Thyroid gland (tissue), 4 donors: Measurements from ENCODE around the gene PLIN3. TPM values are rescaled to one million over a fixed set of nuclear protein-coding genes. Genes with fewer than 3 reads are reported as not detected.

ENCODE experiments used
- DNase-seq, 2 donors: peaks; one replicate each; pipeline ENCODE4 v3.0.0-alpha.2; 2019
- H3K27ac ChIP-seq, 3 donors: fragments of 200-600 bp; sonication (generic); 1 replicate in 2 of 3; 2 replicates in 1 of 3; pipeline ENCODE4 v1.5.1; 2016 to 2019; ENCODE audit warnings: mild to moderate bottlenecking in 1 of 3, moderate library complexity in 1 of 3
- H3K27me3 ChIP-seq: fragments of 200-600 bp; sonication (generic); one replicate; pipeline ENCODE4 v1.5.1; 2019
- H3K36me3 ChIP-seq, 2 donors: fragments of 200-600 bp; sonication (generic); one replicate each; pipeline ENCODE4 v1.5.1; 2016 to 2019
- H3K4me1 ChIP-seq, 2 donors: fragments of 200-600 bp; sonication (generic); one replicate each; pipeline ENCODE4 v1.5.1; 2017 to 2019
- H3K4me3 ChIP-seq, 3 donors: fragments of 200-600 bp; sonication (generic); replicated peaks in 1 of 3; 1 replicate in 2 of 3; 2 replicates in 1 of 3; pipeline ENCODE4 v1.5.1; 2016; ENCODE audit warnings: mild to moderate bottlenecking in 1 of 3
- H3K9me3 ChIP-seq: fragments of 200-600 bp; sonication (generic); one replicate; pipeline ENCODE4 v1.5.1; 2017
- POLR2A ChIP-seq, 2 donors: fragments of 450-650 bp; IDR thresholded peaks; one replicate each; pipeline ENCODE4 v1.6.1; 2017; ENCODE audit warnings: antibody characterized with exemption in 2 of 2, mild to moderate bottlenecking in 2 of 2, moderate library complexity in 1 of 2
- WGBS, 2 donors: methylation state at CpG; one replicate each; pipeline ENCODE4 v1.1.5; 2017; 5-methylcytosine and 5-hydroxymethylcytosine counted together
- intact Hi-C: fragments of 100-400 bp; cut with DNase I; formaldehyde crosslinking; loops from one replicate; pipeline ENCODE4 v1.15.1; 2023
- total RNA-seq, 4 donors: library from RNA; depleted of rRNA; stranded (reverse); fragments of >200 nt; gene quantifications; one replicate each; pipeline ENCODE4 v1.2.3, GENCODE V29; 2016
- TF ChIP-seq, protein P1 (sequence below), 6 experiments: fragments of 200-600 bp in 3 of 6; fragments of 450-650 bp in 3 of 6; sonication (generic) in 3 of 6; IDR thresholded peaks; one replicate each; pipeline ENCODE4 v1.5.1; 2016 to 2019; ENCODE audit warnings: antibody characterized with exemption in 6 of 6, mild to moderate bottlenecking in 2 of 6, inconsistent platforms in 1 of 6, moderate library complexity in 1 of 6

PLIN3 gene
- total RNA-seq: 10 to 100 TPM; 24.4 to 41.3 (median 38.0) TPM

DNA sequence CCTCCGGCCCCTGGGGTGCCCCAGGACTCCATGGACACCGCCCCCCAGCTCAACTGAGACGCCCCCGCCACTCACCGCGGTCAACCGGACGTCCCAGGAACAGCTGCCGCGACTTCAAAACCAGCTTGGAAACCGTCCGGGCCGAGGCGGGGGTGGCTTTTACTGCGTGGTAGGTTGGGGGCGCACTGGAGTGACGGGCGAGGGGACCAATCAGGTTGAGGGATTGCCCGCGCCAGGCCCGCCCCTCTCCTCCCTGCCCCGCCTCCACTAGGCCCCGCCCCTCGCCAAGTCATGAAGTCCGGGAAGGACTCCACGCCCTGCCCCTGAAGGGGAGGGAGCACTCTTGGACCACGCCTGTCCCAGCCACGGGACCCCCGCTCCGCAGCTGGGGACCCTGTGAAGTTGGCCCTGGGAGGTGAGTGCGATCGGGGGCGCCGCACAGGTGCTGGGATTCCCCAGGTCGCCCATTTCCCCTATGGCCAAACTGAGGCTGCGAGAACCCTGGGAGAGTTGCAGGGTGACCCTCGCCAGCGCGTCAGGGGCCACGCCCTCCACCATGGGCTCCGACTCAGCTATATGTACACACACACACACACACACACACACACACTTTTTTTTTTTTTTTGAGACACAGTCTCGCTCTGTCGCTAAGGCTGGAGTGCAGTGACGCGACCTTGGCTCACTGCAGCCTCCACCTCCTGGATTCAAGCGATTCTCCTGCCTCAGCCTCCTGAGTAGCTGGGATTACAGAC is at the start of gene PLIN3:
TSS of gene PLIN3 (minus strand) at position 134 of the 752 bp plus-strand sequence. CDS start 6,273 bp downstream, outside the sequence.
- Histone ChIP-seq H3K9me3 (no peaks in the 10 kb centered on the region), H3K27ac (peak within 1 kb of the TSS; percentile 50 to 86 (median 66)), H3K36me3 (no peaks in the 10 kb centered on the region), H3K4me1 (peaks cover 10 to 11% of the 10 kb centered on the region in 2 donors), H3K4me3 (peak within 1 kb of the TSS; percentile 55 to 75 (median 67)), H3K27me3 (no peaks in the 10 kb centered on the region)
- TF ChIP-seq POLR2A (IDR thresholded peaks at IDR 0.05): peak in 1 of 2 donors; percentile 68
- TF ChIP-seq, protein P1, sequence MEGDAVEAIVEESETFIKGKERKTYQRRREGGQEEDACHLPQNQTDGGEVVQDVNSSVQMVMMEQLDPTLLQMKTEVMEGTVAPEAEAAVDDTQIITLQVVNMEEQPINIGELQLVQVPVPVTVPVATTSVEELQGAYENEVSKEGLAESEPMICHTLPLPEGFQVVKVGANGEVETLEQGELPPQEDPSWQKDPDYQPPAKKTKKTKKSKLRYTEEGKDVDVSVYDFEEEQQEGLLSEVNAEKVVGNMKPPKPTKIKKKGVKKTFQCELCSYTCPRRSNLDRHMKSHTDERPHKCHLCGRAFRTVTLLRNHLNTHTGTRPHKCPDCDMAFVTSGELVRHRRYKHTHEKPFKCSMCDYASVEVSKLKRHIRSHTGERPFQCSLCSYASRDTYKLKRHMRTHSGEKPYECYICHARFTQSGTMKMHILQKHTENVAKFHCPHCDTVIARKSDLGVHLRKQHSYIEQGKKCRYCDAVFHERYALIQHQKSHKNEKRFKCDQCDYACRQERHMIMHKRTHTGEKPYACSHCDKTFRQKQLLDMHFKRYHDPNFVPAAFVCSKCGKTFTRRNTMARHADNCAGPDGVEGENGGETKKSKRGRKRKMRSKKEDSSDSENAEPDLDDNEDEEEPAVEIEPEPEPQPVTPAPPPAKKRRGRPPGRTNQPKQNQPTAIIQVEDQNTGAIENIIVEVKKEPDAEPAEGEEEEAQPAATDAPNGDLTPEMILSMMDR (IDR thresholded peaks at IDR 0.05): no peak
- intact Hi-C loops: no loop called here
- WGBS, 2 donors: 25 to 26% methylated on average over 13 to 15 of the region's 46 CpGs
- peak; percentile 96 to 97 for DNase-seq

GRCh38 chr19:4916292-4917082 is 49.0 kb upstream of the PLIN3 start:
- no peak for TF ChIP-seq POLR2A (IDR thresholded peaks at IDR 0.05)
- TF ChIP-seq, protein P1 (IDR thresholded peaks at IDR 0.05): no peak
- DNase-seq: no peak

DNA sequence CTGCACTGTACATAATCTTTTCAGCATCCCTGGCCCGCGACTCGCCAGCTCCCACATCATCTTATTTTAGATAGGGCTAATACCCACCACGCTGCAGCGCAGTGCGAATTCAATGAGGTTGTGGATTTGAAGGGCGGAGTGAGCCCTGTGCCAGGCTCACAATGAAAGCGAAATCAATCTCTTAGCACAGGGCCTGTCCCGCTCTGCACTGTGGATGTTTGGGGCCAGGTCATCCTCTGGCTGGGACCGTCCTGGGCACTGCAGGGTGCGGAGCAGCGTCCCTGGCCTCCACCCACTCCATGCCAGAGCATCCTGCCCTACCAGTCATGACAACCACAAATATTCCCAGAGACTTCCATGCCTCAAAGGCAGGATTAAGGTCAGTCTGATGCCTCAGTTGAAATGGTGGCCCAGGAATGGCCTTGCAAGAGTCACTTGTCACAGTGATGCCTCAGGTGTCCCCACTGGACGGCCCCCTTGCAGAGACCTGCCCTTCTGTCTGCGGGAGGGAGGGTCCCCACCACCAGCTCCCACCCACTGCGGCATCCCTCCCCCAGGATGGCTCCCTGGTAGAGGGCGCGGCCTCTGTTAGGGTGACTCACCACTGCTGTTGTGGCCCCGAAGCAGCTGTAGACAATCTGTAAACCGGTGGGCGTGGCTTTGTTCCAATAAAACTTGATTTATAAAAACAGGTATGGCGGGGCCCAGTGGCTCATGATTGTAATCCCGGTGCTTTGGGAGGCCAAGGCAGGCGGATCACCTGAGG is 47.5 kb upstream of the PLIN3 start:
- Histone ChIP-seq H3K4me1 (peaks cover 8 to 19% of the 10 kb centered on the region in 2 donors), H3K9me3 (no peaks in the 10 kb centered on the region), H3K36me3 (no peaks in the 10 kb centered on the region), H3K4me3 (no peak overlapping the region), H3K27me3 (no peaks in the 10 kb centered on the region), H3K27ac (no peak overlapping the region)
- 85 to 89% methylated on average over 18 to 23 of the region's 23 CpGs for WGBS, 2 donors
- intact Hi-C loops: no loop called here
- no peak for DNase-seq
- TF ChIP-seq POLR2A (IDR thresholded peaks at IDR 0.05): no peak
- TF ChIP-seq, protein P1 (IDR thresholded peaks at IDR 0.05): no peak

More at GRCh38 chr19:4916292-4917082, 49.0 kb upstream of the PLIN3 start:
- no peak overlapping the region for H3K27ac ChIP-seq
- no peaks in the 10 kb centered on the region for H3K27me3 ChIP-seq
- 85 to 86% methylated on average over 41 of the region's 41 CpGs for WGBS, 2 donors
- H3K36me3 ChIP-seq: no peaks in the 10 kb centered on the region
- peaks cover 2 to 7% of the 10 kb centered on the region in 2 donors for H3K4me1 ChIP-seq
- intact Hi-C loops: no loop called here
- H3K4me3 ChIP-seq: no peak overlapping the region
- no peaks in the 10 kb centered on the region for H3K9me3 ChIP-seq

DNA sequence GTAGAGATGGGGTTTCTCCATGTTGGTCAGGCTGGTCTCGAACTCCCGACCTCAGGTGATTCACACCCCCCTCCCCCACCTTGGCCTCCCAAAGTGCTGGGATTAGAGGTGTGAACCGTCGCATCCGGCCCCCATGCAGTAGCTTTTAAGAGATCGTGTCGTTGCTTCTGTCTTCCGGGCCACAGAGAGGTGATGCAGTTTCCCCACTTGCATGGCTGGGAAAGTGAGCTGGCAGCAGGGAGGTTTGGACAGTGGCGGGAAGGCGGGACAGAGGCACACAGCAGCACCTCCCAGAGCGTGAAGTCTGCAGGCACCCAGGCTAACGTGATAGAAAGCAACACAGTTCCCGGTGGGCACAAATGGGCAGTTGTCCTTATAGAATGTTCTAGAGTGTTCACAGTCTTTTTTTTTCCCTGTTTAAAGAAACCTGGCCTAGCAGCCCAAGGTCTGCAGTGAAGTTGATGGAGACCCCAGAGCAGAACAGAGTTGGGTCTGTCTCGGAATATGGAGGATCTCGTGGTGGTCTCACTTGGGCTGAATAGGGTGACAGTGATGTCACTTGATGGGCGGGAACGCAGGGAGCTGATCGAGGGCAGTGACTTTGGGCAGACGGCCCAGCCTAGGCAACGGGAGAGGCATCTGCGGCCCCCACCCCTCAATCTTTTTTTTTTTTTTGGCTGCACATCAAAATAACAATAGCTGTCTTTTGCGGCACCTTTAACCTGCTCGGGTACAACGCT is 46.7 kb upstream of the PLIN3 start:
- intact Hi-C loops: no loop called here
- Histone ChIP-seq H3K27me3 (no peaks in the 10 kb centered on the region), H3K36me3 (no peaks in the 10 kb centered on the region), H3K9me3 (no peaks in the 10 kb centered on the region), H3K4me1 (peaks cover 11 to 25% of the 10 kb centered on the region in 2 donors), H3K4me3 (no peak overlapping the region), H3K27ac (no peak overlapping the region)
- TF ChIP-seq, protein P1 (IDR thresholded peaks at IDR 0.05): no peak
- no peak for TF ChIP-seq POLR2A (IDR thresholded peaks at IDR 0.05)
- 85 to 91% methylated on average over 24 of the region's 24 CpGs for WGBS, 2 donors
- DNase-seq: no peak
